Measurements from ENCODE around the gene INAFM1.

GRCh38 chr19:47227352-47228167, 47.1 kb upstream of the INAFM1 start:
- TF ChIP-seq CTCF (IDR thresholded peaks at IDR 0.05) (no peak), POLR2A (IDR thresholded peaks at IDR 0.05) (no peak)

All from testis (tissue), 2 donors.